Activated CD8-positive, alpha-beta memory T cell treated with anti-CD3 and anti-CD28 coated beads, Interleukin-2, amount 50 U/mL, for 24 hours (primary cell): ENCODE measurements around the gene RCAN2.

ENCODE experiments used
- DNase-seq: peaks from one replicate; pipeline ENCODE4 v3.0.0-alpha.2; 2020; ENCODE audit errors: extremely low read depth

RCAN2 gene

GRCh38 chr6:46491628-46492547 lies 639 bp upstream of the RCAN2 start:
- no peak for DNase-seq

GRCh38 chr6:46490425-46491200 lies 636 bp downstream of the RCAN2 start:
- DNase-seq, result no peak

- DNase-seq, result no peak
Measured at GRCh38 chr6:46486181-46486580, 5.1 kb downstream of the RCAN2 start.

- DNase-seq, result no peak
Measured at GRCh38 chr6:46484081-46484820, 7.0 kb downstream of the RCAN2 start.

- DNase-seq, result no peak
Measured at GRCh38 chr6:46476301-46476700, 14.9 kb downstream of the RCAN2 start.

GRCh38 chr6:46473881-46474280 lies 17.4 kb downstream of the RCAN2 start:
- no peak for DNase-seq

GRCh38 chr6:46472243-46472642 lies 19.0 kb downstream of the RCAN2 start:
- no peak for DNase-seq

- no peak for DNase-seq
Measured at GRCh38 chr6:46469021-46469420, 22.2 kb downstream of the RCAN2 start.

GRCh38 chr6:46468403-46469010 lies 22.7 kb downstream of the RCAN2 start:
- DNase-seq, result no peak

- no peak for DNase-seq
Measured at GRCh38 chr6:46466570-46466969, 24.7 kb downstream of the RCAN2 start.

GRCh38 chr6:46465294-46466165 lies 25.7 kb downstream of the RCAN2 start:
- no peak for DNase-seq

GRCh38 chr6:46456297-46456696 lies 35.0 kb downstream of the RCAN2 start:
- DNase-seq, result no peak

- no peak for DNase-seq
Measured at GRCh38 chr6:46454691-46455090, 36.6 kb downstream of the RCAN2 start.

GRCh38 chr6:46453741-46454316 lies 37.4 kb downstream of the RCAN2 start:
- DNase-seq, result no peak

- DNase-seq, result no peak
Measured at GRCh38 chr6:46453216-46453615, 38.0 kb downstream of the RCAN2 start.

GRCh38 chr6:46452312-46452917 lies 38.8 kb downstream of the RCAN2 start:
- DNase-seq, result no peak

GRCh38 chr6:46451343-46451742 lies 39.9 kb downstream of the RCAN2 start:
- no peak for DNase-seq

GRCh38 chr6:46444772-46445454 lies 46.3 kb downstream of the RCAN2 start:
- DNase-seq, result no peak

GRCh38 chr6:46443623-46444022 lies 47.6 kb downstream of the RCAN2 start:
- no peak for DNase-seq
